CD4-positive, alpha-beta T cell treated with Interferon alpha-2 for 1 hour (primary cell): ENCODE data around the gene CDK5RAP3.

Experiments used
- DNase-seq, 2 donors: peaks; one replicate each; pipeline ENCODE4 v3.0.0-alpha.2; 2020 to 2022

CDK5RAP3 gene

DNA sequence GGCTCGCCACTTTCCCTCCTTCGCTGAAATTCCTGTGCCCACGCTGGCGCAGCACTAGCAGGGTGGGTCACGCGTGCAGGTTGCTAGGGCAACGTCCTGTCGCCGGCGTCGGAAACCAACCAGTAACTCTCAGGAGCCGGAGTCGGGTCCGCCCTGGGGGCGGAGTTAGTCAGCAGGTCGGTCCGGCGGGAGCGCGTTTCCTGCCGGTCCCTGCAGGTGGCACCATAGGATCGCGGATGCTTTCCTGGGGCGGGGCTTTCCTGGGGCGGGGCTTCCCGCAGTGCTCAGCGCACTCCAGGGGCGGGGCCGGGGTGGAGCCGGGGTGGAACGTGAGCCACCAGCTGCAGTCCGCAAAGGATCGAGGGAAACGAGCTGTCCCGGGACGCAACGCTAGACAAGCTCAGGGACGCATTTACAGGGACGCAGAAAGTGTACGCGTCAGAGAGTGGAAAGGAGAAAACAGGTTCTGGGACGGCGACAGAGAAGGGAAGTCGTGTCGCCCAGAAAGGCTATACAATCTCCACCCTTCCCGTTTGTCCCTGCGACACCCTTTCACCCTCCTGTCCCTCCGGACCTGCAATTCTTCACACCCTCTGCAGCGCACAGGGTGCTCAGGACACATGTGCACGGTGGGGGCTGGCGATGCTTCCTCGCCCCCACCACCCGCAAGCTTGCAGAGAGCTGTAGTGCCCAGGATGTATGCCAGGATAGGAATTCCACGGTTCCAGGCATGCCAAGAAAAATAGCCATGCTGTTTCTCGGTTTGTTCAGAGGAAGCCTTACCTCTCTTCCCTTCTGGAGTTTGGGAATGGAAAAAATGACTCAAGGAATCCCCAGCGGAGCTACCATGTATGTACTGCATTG lies 54.4 kb downstream of the CDK5RAP3 start:
- peak; percentile 97 to 98 for DNase-seq

GRCh38 chr17:48025904-48026501 lies 55.1 kb downstream of the CDK5RAP3 start:
- DNase-seq, result no peak

DNA sequence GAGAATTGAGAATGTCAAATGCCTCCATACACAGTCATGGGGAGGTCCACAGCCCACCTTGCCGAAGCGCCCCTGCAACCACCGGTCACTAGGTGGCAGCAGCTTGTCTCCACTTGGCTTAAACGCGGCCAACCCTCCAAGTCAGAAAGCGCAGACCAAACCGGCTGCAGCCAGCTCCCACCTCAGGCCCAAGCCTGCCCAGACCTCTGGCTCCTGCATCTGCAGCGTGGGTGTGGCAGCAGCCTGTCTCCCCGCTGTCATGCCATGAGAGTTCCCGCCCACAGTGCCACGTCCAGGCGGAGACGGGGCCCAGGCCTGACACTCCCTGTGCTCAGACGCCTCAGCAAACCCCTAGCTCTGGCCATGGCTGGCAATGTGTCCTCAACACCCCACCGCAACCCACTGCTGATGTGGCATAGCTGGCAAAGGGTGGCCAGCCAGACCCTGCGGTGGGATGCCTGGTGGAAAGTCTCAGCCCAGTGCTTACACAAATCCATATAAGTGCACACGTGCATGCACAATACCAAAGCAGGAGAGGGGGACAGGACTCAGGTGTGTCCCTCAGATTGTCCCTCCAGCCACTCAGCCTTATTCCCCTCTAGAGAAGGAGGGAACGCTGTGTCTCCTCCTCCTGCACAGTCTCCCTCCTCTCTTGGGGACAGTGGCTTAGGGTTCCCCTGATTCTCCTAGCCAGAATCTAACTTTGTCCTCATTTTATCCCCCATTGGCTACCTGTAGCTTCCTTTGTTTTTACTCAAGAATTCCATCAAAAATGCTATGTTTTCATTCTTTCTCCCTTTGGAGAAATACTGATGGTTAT lies 55.8 kb downstream of the CDK5RAP3 start:
- DNase-seq, result peak; percentile 73 to 75

- DNase-seq, result no peak
Observed at GRCh38 chr17:48027322-48027981, 56.5 kb downstream of the CDK5RAP3 start.

GRCh38 chr17:48028736-48029135 lies 57.8 kb downstream of the CDK5RAP3 start:
- DNase-seq, result no peak

DNA sequence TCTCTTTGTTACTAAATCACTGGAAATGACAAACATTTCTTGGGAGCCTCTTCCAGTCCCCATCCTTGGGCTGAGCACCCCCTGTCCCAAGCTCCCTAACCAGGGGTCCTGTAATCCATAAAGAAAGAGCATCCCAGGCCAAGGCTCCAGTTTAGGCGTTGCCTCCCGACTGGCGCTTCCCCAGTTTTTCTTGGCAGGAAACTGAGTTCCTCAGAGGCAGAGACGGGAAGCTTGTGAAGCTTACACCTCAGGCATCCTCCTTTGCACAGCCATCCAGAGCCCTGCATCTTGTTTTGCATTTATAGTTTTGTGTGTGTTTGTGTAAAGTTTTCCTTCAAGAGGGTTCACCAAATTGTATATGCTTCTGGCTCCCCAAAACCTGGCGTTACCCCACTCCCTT lies 59.6 kb downstream of the CDK5RAP3 start:
- DNase-seq, result no peak
